Measurements from ENCODE around the gene CDK12.
"Not testable (repeated sequence)": the region's sequence is repeated elsewhere in the genome, so short reads cannot be mapped to it uniquely, and the experiment has no call there.

Gene CDK12

DNA sequence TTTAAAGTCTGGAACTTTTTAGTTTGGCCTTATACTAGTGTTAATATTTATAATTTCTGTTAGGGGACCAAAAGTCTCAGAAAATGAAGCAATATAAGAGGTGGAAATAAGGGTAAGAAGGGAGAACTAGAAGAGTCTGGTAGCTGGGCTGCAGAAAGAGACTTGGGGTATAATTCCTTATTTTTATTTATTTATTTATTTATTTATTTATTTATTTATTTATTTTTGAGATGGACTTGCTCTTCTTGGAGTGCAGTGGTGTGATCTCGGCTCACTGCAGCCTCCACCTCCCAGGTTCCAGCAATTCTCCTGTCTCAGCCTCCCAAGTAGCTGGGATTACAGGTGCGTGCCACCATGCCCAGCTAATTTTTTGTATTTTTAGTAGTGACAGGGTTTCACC, 76.1 kb downstream of the CDK12 start:
- H3K4me1 ChIP-seq (ENCODE audit: insufficient read depth, low read length); H3K9ac ChIP-seq (ENCODE audit: low read depth, low read length); H3K36me3 ChIP-seq (ENCODE audit: insufficient read depth, low read depth, low read length); H3K27ac ChIP-seq (ENCODE audit: low read length); H3K4me3 ChIP-seq (ENCODE audit: low read length); H3K9me3 ChIP-seq (ENCODE audit: insufficient read depth, low read depth, low read length); H3K27me3 ChIP-seq (ENCODE audit: insufficient read depth, low read length): not testable (repeated sequence)

DNA sequence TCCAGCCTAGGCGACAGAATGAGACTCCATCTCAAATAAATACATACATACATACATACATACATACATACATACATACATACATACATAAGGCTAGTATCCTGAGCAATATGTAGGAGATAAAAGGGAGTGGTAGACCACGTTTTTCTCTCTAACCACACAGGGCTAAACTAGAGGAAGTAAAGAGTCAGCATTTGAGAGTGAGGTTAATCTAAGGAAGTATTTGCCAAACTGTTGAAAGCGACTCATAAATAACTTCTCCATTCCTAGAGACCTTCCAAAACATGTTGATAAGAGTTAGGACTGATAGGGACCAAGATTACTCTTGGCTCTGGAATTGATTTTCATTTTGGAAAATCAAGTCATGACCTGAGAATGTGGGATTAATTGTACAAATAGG, 77.6 kb downstream of the CDK12 start:
- Histone ChIP-seq H3K9ac (ENCODE audit: low read depth, low read length) (no peak overlapping the region), H3K9me3 (ENCODE audit: insufficient read depth, low read depth, low read length) (no peaks in the 10 kb centered on the region), H3K4me3 (ENCODE audit: low read length) (no peak overlapping the region), H3K4me1 (ENCODE audit: insufficient read depth, low read length) (no peaks in the 10 kb centered on the region), H3K27me3 (ENCODE audit: insufficient read depth, low read length) (no peaks in the 10 kb centered on the region), H3K27ac (ENCODE audit: low read length) (no peak overlapping the region), H3K36me3 (ENCODE audit: insufficient read depth, low read depth, low read length) (no peaks in the 10 kb centered on the region)

GRCh38 chr17:39540611-39541010, 79.3 kb downstream of the CDK12 start:
- H3K27ac ChIP-seq (ENCODE audit: low read length): no peak overlapping the region
- no peaks in the 10 kb centered on the region for H3K27me3 ChIP-seq (ENCODE audit: insufficient read depth, low read length)
- H3K4me3 ChIP-seq (ENCODE audit: low read length): no peak overlapping the region
- H3K9ac ChIP-seq (ENCODE audit: low read depth, low read length): no peak overlapping the region
- no peaks in the 10 kb centered on the region for H3K36me3 ChIP-seq (ENCODE audit: insufficient read depth, low read depth, low read length)
- H3K9me3 ChIP-seq (ENCODE audit: insufficient read depth, low read depth, low read length): no peaks in the 10 kb centered on the region
- no peaks in the 10 kb centered on the region for H3K4me1 ChIP-seq (ENCODE audit: insufficient read depth, low read length)

GRCh38 chr17:39541652-39542051, 80.4 kb downstream of the CDK12 start:
- Histone ChIP-seq H3K27me3 (ENCODE audit: insufficient read depth, low read length) (no peaks in the 10 kb centered on the region), H3K27ac (ENCODE audit: low read length) (no peak overlapping the region), H3K4me1 (ENCODE audit: insufficient read depth, low read length) (no peaks in the 10 kb centered on the region), H3K4me3 (ENCODE audit: low read length) (no peak overlapping the region), H3K9ac (ENCODE audit: low read depth, low read length) (no peak overlapping the region), H3K9me3 (ENCODE audit: insufficient read depth, low read depth, low read length) (no peaks in the 10 kb centered on the region), H3K36me3 (ENCODE audit: insufficient read depth, low read depth, low read length) (no peaks in the 10 kb centered on the region)

GRCh38 chr17:39543176-39543575, 81.9 kb downstream of the CDK12 start:
- H3K9ac ChIP-seq (ENCODE audit: low read depth, low read length): no peak overlapping the region
- H3K27ac ChIP-seq (ENCODE audit: low read length): no peak overlapping the region
- H3K4me3 ChIP-seq (ENCODE audit: low read length): no peak overlapping the region
- H3K9me3 ChIP-seq (ENCODE audit: insufficient read depth, low read depth, low read length): no peaks in the 10 kb centered on the region
- H3K27me3 ChIP-seq (ENCODE audit: insufficient read depth, low read length): no peaks in the 10 kb centered on the region
- H3K4me1 ChIP-seq (ENCODE audit: insufficient read depth, low read length): no peaks in the 10 kb centered on the region
- H3K36me3 ChIP-seq (ENCODE audit: insufficient read depth, low read depth, low read length): no peaks in the 10 kb centered on the region

GRCh38 chr17:39543664-39544063, 82.4 kb downstream of the CDK12 start:
- no peaks in the 10 kb centered on the region for H3K4me1 ChIP-seq (ENCODE audit: insufficient read depth, low read length)
- no peak overlapping the region for H3K4me3 ChIP-seq (ENCODE audit: low read length)

GRCh38 chr17:39544361-39544760, 83.1 kb downstream of the CDK12 start:
- H3K27me3 ChIP-seq (ENCODE audit: insufficient read depth, low read length); H3K9me3 ChIP-seq (ENCODE audit: insufficient read depth, low read depth, low read length); H3K4me1 ChIP-seq (ENCODE audit: insufficient read depth, low read length); H3K9ac ChIP-seq (ENCODE audit: low read depth, low read length); H3K4me3 ChIP-seq (ENCODE audit: low read length); H3K36me3 ChIP-seq (ENCODE audit: insufficient read depth, low read depth, low read length); H3K27ac ChIP-seq (ENCODE audit: low read length): not testable (repeated sequence)

More at GRCh38 chr17:39543664-39544063, 82.4 kb downstream of the CDK12 start:
- Histone ChIP-seq H3K27ac (ENCODE audit: low read length) (no peak overlapping the region), H3K9me3 (ENCODE audit: insufficient read depth, low read depth, low read length) (no peaks in the 10 kb centered on the region), H3K9ac (ENCODE audit: low read depth, low read length) (no peak overlapping the region), H3K36me3 (ENCODE audit: insufficient read depth, low read depth, low read length) (no peaks in the 10 kb centered on the region), H3K27me3 (ENCODE audit: insufficient read depth, low read length) (no peaks in the 10 kb centered on the region)

- Histone ChIP-seq H3K27ac (ENCODE audit: low read length) (no peak overlapping the region), H3K9ac (ENCODE audit: low read depth, low read length) (no peak overlapping the region), H3K27me3 (ENCODE audit: insufficient read depth, low read length) (no peaks in the 10 kb centered on the region), H3K9me3 (ENCODE audit: insufficient read depth, low read depth, low read length) (no peaks in the 10 kb centered on the region), H3K4me1 (ENCODE audit: insufficient read depth, low read length) (no peaks in the 10 kb centered on the region), H3K4me3 (ENCODE audit: low read length) (no peak overlapping the region), H3K36me3 (ENCODE audit: insufficient read depth, low read depth, low read length) (no peaks in the 10 kb centered on the region)
These were observed 86.6 kb downstream of the CDK12 start for GRCh38 chr17:39547713-39548478.

DNA sequence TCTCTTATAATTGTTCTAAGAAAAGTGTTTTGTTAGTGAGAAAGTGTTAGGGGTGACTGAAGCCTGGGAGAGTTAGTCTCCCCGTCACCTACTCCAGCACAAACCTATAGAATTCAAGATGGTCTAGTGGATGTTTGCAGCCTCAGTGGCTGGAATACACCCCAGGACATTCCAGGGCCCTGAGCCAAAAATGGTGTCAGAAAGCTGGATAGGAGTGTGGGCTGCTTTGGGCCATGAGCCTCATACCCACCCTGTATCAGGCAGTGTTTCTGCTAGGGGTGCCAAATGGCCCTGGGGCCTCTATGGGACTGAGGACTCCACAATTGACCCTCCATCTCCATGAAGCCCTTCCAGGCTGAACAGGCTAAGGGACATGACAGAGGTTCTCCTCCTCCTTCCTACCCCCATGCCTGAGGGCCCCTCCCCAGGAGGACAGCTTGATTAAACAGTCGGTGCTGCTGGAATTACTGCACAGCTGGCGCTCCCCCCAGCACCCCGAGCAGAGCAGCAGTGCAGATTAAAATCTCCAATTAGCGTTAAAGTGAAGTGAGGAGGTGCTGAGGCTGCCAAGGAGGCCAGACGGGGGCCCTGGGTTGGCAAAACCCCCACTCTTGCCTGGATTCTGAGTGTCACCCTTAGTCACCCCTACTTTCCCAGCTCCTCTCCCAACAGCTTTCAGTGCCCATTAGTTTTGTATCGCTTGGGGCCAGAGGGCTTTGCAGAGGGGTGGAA, 87.4 kb downstream of the CDK12 start:
- Histone ChIP-seq H3K9me3 (ENCODE audit: insufficient read depth, low read depth, low read length) (no peaks in the 10 kb centered on the region), H3K27me3 (ENCODE audit: insufficient read depth, low read length) (no peaks in the 10 kb centered on the region), H3K4me1 (ENCODE audit: insufficient read depth, low read length) (no peaks in the 10 kb centered on the region), H3K9ac (ENCODE audit: low read depth, low read length) (no peak overlapping the region), H3K27ac (ENCODE audit: low read length) (no peak overlapping the region), H3K4me3 (ENCODE audit: low read length) (no peak overlapping the region), H3K36me3 (ENCODE audit: insufficient read depth, low read depth, low read length) (no peaks in the 10 kb centered on the region)

DNA sequence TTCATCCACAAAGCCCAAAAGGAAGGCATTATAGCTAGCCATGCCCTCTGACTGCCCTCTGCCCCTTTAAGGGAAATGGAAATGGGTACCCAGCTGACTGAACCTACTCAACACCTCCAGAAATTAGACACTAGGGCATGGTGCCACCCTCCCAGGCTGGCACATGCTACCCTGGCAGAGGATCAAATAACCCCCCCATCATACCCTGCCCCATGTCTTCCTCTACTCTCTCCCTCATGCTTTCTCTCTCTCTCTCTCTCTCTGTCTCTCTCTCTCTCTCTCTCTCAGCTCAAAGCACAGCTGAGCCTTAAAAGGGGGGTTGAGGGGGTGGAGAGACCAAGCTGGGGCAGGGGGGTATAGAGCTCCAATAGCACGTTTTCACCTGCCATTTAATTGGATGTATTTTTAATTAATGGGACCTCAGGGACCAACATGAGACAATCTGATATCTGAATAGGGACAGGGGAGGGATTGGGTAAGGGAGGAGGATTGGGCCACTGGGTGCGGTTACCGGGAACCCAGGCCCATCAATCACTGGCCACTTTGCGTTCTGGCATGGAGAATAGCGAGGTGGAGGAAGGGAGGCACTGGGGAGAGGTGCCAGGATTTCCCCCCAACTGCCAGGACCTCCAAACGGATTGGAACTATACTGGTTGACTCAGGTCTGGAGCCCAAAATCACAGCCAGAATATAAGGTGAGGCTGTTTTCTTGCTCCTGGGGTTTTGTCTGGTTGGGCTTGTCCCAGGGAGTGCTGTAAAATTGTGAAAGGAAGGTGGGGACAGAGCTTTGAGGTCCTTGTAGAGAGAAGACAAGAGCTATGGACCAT, 88.7 kb downstream of the CDK12 start:
- Histone ChIP-seq H3K27me3 (ENCODE audit: insufficient read depth, low read length) (no peaks in the 10 kb centered on the region), H3K9ac (ENCODE audit: low read depth, low read length) (no peak overlapping the region), H3K4me1 (ENCODE audit: insufficient read depth, low read length) (no peaks in the 10 kb centered on the region), H3K36me3 (ENCODE audit: insufficient read depth, low read depth, low read length) (no peaks in the 10 kb centered on the region), H3K27ac (ENCODE audit: low read length) (no peak overlapping the region), H3K9me3 (ENCODE audit: insufficient read depth, low read depth, low read length) (no peaks in the 10 kb centered on the region), H3K4me3 (ENCODE audit: low read length) (no peak overlapping the region)

- H3K4me3 ChIP-seq (ENCODE audit: low read length): no peak overlapping the region
- no peaks in the 10 kb centered on the region for H3K27me3 ChIP-seq (ENCODE audit: insufficient read depth, low read length)
- H3K27ac ChIP-seq (ENCODE audit: low read length): no peak overlapping the region
- H3K9ac ChIP-seq (ENCODE audit: low read depth, low read length): no peak overlapping the region
- no peaks in the 10 kb centered on the region for H3K36me3 ChIP-seq (ENCODE audit: insufficient read depth, low read depth, low read length)
- no peaks in the 10 kb centered on the region for H3K9me3 ChIP-seq (ENCODE audit: insufficient read depth, low read depth, low read length)
- H3K4me1 ChIP-seq (ENCODE audit: insufficient read depth, low read length): peaks cover 6% of the 10 kb centered on the region; the same call in 1 of the 2 replicates
These were observed 90.6 kb downstream of the CDK12 start for GRCh38 chr17:39551879-39552278.

All from iPS-20b (cell line).